Neural cell (in vitro differentiated cells): ENCODE measurements around the gene WNT10A. TPM values are rescaled to one million over a fixed set of nuclear protein-coding genes. Genes with fewer than 3 reads are reported as not detected.

Experiments
- H2AFZ ChIP-seq: fragments of 200-600, 300-800 bp; sonication (generic), shearing (Covaris generic); 2 replicates; pipeline ENCODE4 v1.6.0; 2014; ENCODE audit warnings: low read depth, mild to moderate bottlenecking, antibody characterized with exemption, low read length, moderate library complexity
- H3F3A ChIP-seq: fragments of 200-600 bp; shearing (Covaris generic); 2 replicates; pipeline ENCODE4 v1.6.1; 2016; ENCODE audit warnings: mild to moderate bottlenecking, moderate library complexity, mixed read lengths, antibody characterized with exemption, low read length; ENCODE audit not compliant: insufficient read depth, poor library complexity, severe bottlenecking
- H3K27ac ChIP-seq: fragments of 200-600, 300-800 bp; sonication (generic), shearing (Covaris generic); 2 replicates; pipeline ENCODE4 v1.5.1; 2014; ENCODE audit warnings: mild to moderate bottlenecking, low read length, moderate library complexity
- H3K27me3 ChIP-seq: fragments of 300-800, 200-600 bp; sonication (generic), shearing (Covaris generic); 2 replicates; pipeline ENCODE4 v1.6.0; 2014; ENCODE audit warnings: mild to moderate bottlenecking, low read depth, low read length, moderate library complexity; ENCODE audit not compliant: insufficient read depth
- H3K36me3 ChIP-seq: fragments of 300-800, 200-600 bp; sonication (generic), shearing (Covaris generic); 2 replicates; pipeline ENCODE4 v1.5.1; 2014; ENCODE audit warnings: mild to moderate bottlenecking, antibody characterized with exemption, low read length, moderate library complexity; ENCODE audit not compliant: insufficient read depth
- H3K4me2 ChIP-seq: fragments of 300-800, 200-600 bp; sonication (generic), shearing (Covaris generic); 2 replicates; pipeline ENCODE4 v1.6.0; 2014; ENCODE audit warnings: mild to moderate bottlenecking, low read length
- H3K4me3 ChIP-seq: fragments of 300-800, 200-600 bp; sonication (generic), shearing (Covaris generic); 2 replicates; pipeline ENCODE4 v1.5.1; 2014; ENCODE audit warnings: mild to moderate bottlenecking, low read length, moderate library complexity
- H3K79me2 ChIP-seq: fragments of 200-600 bp; shearing (Covaris generic); replicated peaks from 2 replicates; pipeline ENCODE4 v1.6.0; 2014; ENCODE audit warnings: mild to moderate bottlenecking, low read length, moderate library complexity; ENCODE audit not compliant: insufficient read depth
- H3K9ac ChIP-seq: fragments of 300-800, 200-600 bp; sonication (generic), shearing (Covaris generic); 2 replicates; pipeline ENCODE4 v1.6.1; 2016; ENCODE audit warnings: mild to moderate bottlenecking, low read length, mixed read lengths
- H3K9me2 ChIP-seq: fragments of 200-600 bp; shearing (Covaris generic); 2 replicates; pipeline ENCODE4 v1.6.1; 2016; ENCODE audit warnings: mild to moderate bottlenecking, low read length, mixed read lengths; ENCODE audit not compliant: insufficient read depth
- H3K9me3 ChIP-seq: fragments of 200-600, 300-800 bp; sonication (generic), shearing (Covaris generic); 2 replicates; pipeline ENCODE4 v1.6.1; 2016; ENCODE audit warnings: mild to moderate bottlenecking, mixed run types, low read length, moderate library complexity, mixed read lengths
- H4K20me1 ChIP-seq: fragments of 200-600 bp; shearing (Covaris generic); 2 replicates; pipeline ENCODE4 v1.6.1; 2016; ENCODE audit warnings: mild to moderate bottlenecking, mixed run types; ENCODE audit not compliant: insufficient read depth
- EP300 ChIP-seq: fragments of 450-650 bp; conservative IDR thresholded peaks from 2 replicates; pipeline ENCODE4 v1.6.1; 2014; ENCODE audit warnings: antibody characterized with exemption, mild to moderate bottlenecking, moderate library complexity; ENCODE audit not compliant: poor library complexity, severe bottlenecking
- EZH2 ChIP-seq: fragments of 200-600, 300-800 bp; shearing (Covaris generic), sonication (generic); IDR thresholded peaks from 2 replicates; pipeline ENCODE4 v1.6.1; 2014; ENCODE audit warnings: antibody characterized with exemption, low read length, borderline replicate concordance, mild to moderate bottlenecking; ENCODE audit not compliant: insufficient read depth, poor library complexity, severe bottlenecking
- MXI1 ChIP-seq: fragments of 450-650 bp; conservative IDR thresholded peaks from 2 replicates; pipeline ENCODE4 v1.6.1; 2014; ENCODE audit warnings: antibody characterized with exemption, mild to moderate bottlenecking; ENCODE audit not compliant: poor library complexity, severe bottlenecking
- POLR2AphosphoS5 ChIP-seq: IDR thresholded peaks from 2 replicates; pipeline ENCODE4 v1.6.1; 2012
- RAD21 ChIP-seq: fragments of 450-650 bp; conservative IDR thresholded peaks from 2 replicates; pipeline ENCODE4 v1.6.1; 2014; ENCODE audit warnings: antibody characterized with exemption, mild to moderate bottlenecking, moderate library complexity
- TAF1 ChIP-seq: IDR thresholded peaks from 2 replicates; pipeline ENCODE4 v1.6.1; 2012; ENCODE audit warnings: low read depth
- polyA plus RNA-seq: library from polyadenylated mRNA; depleted of rRNA; stranded (reverse); fragments of >200 nt; gene quantifications from 2 replicates; pipeline ENCODE4 v1.2.3, GENCODE V29; 2014
- TF ChIP-seq, protein P1 (sequence below): fragments of 450-650 bp; IDR thresholded peaks from 2 replicates; pipeline ENCODE4 v1.5.1; 2014; ENCODE audit warnings: antibody characterized with exemption, mild to moderate bottlenecking, moderate library complexity; ENCODE audit not compliant: poor library complexity, severe bottlenecking
- TF ChIP-seq, protein P2 (sequence below): IDR thresholded peaks from 2 replicates; pipeline ENCODE4 v1.6.1; 2012; ENCODE audit warnings: borderline replicate concordance

The WNT10A gene
- polyA plus RNA-seq, 1 donor from 2014 or later, result 0.14 TPM

DNA sequence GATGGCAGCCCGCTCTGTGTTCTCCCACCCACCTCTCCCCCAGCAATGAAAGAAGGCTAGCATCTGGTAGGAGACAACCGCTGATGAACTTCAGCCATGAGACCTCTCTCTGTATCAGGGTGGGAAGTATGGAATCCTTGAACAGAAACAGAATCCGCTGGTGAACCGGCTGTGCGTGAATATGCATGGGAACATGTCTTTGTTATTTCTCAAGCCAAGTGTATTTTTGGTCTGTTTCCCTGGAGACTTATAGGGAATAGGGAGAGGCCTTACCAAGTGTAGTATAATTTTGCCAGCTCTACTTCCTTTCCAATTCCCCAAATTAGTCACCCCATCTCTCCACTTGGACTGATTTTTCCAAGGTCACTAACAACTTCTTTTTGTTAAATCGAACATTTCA is 30.1 kb downstream of the WNT10A start (continued):
- TF ChIP-seq MXI1, result no peak

DNA sequence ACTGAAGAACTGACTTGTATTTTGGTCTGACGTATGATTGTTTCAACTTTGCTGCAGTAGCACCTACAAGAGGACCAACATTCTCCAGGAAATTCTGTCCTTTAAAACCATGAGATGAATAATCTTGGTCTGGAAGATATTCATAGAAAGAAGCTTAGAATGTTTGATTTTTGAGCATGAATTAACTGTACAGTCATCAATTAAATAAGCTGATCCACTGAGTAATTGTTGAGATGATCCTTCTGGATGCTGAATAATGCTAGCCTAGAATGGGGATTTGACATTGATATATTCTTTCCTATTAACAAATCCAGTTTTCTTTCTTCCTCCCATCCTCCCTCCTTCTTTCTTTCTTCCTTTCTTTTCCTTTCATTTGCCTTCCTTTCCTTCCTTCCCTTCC is 39.9 kb downstream of the WNT10A start:
- Histone ChIP-seq H3K9ac (no peak overlapping the region), H3K27me3 (no peaks in the 10 kb centered on the region), H2AFZ (no peak overlapping the region), H3F3A (no peaks in the 10 kb centered on the region), H3K9me3 (no peaks in the 10 kb centered on the region), H3K36me3 (no peaks in the 10 kb centered on the region), H3K27ac (no peak overlapping the region), H3K9me2 (no peaks in the 10 kb centered on the region), H3K79me2 (no peaks in the 10 kb centered on the region), H3K4me2 (no peak overlapping the region), H4K20me1 (no peaks in the 10 kb centered on the region), H3K4me3 (no peak overlapping the region)
- TF ChIP-seq, protein P1, sequence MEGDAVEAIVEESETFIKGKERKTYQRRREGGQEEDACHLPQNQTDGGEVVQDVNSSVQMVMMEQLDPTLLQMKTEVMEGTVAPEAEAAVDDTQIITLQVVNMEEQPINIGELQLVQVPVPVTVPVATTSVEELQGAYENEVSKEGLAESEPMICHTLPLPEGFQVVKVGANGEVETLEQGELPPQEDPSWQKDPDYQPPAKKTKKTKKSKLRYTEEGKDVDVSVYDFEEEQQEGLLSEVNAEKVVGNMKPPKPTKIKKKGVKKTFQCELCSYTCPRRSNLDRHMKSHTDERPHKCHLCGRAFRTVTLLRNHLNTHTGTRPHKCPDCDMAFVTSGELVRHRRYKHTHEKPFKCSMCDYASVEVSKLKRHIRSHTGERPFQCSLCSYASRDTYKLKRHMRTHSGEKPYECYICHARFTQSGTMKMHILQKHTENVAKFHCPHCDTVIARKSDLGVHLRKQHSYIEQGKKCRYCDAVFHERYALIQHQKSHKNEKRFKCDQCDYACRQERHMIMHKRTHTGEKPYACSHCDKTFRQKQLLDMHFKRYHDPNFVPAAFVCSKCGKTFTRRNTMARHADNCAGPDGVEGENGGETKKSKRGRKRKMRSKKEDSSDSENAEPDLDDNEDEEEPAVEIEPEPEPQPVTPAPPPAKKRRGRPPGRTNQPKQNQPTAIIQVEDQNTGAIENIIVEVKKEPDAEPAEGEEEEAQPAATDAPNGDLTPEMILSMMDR, result no peak
- TF ChIP-seq, protein P2, sequence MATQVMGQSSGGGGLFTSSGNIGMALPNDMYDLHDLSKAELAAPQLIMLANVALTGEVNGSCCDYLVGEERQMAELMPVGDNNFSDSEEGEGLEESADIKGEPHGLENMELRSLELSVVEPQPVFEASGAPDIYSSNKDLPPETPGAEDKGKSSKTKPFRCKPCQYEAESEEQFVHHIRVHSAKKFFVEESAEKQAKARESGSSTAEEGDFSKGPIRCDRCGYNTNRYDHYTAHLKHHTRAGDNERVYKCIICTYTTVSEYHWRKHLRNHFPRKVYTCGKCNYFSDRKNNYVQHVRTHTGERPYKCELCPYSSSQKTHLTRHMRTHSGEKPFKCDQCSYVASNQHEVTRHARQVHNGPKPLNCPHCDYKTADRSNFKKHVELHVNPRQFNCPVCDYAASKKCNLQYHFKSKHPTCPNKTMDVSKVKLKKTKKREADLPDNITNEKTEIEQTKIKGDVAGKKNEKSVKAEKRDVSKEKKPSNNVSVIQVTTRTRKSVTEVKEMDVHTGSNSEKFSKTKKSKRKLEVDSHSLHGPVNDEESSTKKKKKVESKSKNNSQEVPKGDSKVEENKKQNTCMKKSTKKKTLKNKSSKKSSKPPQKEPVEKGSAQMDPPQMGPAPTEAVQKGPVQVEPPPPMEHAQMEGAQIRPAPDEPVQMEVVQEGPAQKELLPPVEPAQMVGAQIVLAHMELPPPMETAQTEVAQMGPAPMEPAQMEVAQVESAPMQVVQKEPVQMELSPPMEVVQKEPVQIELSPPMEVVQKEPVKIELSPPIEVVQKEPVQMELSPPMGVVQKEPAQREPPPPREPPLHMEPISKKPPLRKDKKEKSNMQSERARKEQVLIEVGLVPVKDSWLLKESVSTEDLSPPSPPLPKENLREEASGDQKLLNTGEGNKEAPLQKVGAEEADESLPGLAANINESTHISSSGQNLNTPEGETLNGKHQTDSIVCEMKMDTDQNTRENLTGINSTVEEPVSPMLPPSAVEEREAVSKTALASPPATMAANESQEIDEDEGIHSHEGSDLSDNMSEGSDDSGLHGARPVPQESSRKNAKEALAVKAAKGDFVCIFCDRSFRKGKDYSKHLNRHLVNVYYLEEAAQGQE, result no peak
- TF ChIP-seq EP300, result no peak
- TF ChIP-seq RAD21, result no peak
- no peak for TF ChIP-seq POLR2AphosphoS5
- TF ChIP-seq TAF1, result no peak
- no peak for TF ChIP-seq EZH2
- TF ChIP-seq MXI1, result no peak

DNA sequence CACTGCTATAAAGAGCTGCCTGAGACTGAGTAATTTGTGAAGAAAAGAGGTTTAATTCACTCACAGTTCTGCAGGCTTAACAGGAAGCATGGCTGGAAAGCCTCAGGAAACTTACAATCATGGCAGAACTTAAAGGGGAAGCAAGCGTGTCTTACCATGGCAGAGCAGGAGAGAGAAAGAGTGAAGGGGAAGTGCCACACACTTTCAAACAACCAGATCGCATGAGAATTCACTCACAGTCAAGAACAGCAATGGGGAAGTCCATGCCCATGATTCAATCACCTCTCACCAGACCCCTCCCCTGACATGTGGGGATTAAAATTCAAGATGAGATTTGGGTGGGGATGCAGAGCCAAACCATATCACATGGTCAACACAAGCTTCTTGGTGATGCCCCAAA is 44.1 kb downstream of the WNT10A start:
- Histone ChIP-seq H3K27ac (no peak overlapping the region), H3K9me2 (no peaks in the 10 kb centered on the region), H3K9ac (no peak overlapping the region), H3K4me2 (no peak overlapping the region), H3F3A (no peaks in the 10 kb centered on the region), H3K36me3 (no peaks in the 10 kb centered on the region), H2AFZ (no peak overlapping the region), H4K20me1 (no peaks in the 10 kb centered on the region), H3K4me3 (no peak overlapping the region), H3K27me3 (no peaks in the 10 kb centered on the region), H3K79me2 (no peaks in the 10 kb centered on the region), H3K9me3 (no peaks in the 10 kb centered on the region)
- TF ChIP-seq EP300, result no peak
- TF ChIP-seq, protein P1, result no peak
- TF ChIP-seq, protein P2, result no peak
